Endothelial cell of umbilical vein (primary cell): Measurements from ENCODE around the gene DENND4A. TPM values are rescaled to one million over a fixed set of nuclear protein-coding genes. Genes with fewer than 3 reads are reported as not detected.

Experiments
- BruUV-seq: library from RNA; stranded (reverse); fragments of 400-500 nt; replicated peaks from 2 replicates; lab custom pipeline; 2021; lab: Mats Ljungman, UMichigan
- CTCF ChIA-PET: fragments of 300-600, 350-600 bp; sonication (Branson Sonifier 250); formaldehyde crosslinking; loops from one replicate; lab custom pipeline; 2021; ENCODE audit warnings: antibody characterized with exemption, inconsistent platforms; lab: Charles Lee
- POLR2A ChIA-PET: fragments of 300-600, 350-600 bp; sonication (Branson Sonifier 250); formaldehyde crosslinking; loops from one replicate; lab custom pipeline; 2021; ENCODE audit warnings: antibody characterized with exemption, inconsistent platforms; lab: Charles Lee
- DNase-seq: peaks from one replicate; pipeline ENCODE4 v3.0.0-alpha.2; 2011; ENCODE audit warnings: low read depth, low spot score
- FAIRE-seq: peaks from 2 replicates; lab custom pipeline; 2011; peaks lifted over from hg19 to GRCh38; lab: Jason Lieb, UNC
- H2AFZ ChIP-seq: 2 replicates; pipeline ENCODE4 v1.6.0; 2012; ENCODE audit warnings: low read depth, low read length, control low read depth, inconsistent platforms
- H3K27ac ChIP-seq: 2 replicates; pipeline ENCODE4 v1.5.1; 2011; ENCODE audit warnings: low read depth, mild to moderate bottlenecking, control low read depth, low read length, moderate library complexity; ENCODE audit not compliant: insufficient read depth
- H3K27me3 ChIP-seq, 2 experiments: 2 replicates each; pipeline versions ENCODE4 v1.6.0 to v1.6.1; 2011; ENCODE audit warnings: low read length in 2 of 2, mixed read lengths in 1 of 2; ENCODE audit not compliant: control insufficient read depth in 2 of 2, insufficient read depth in 2 of 2
- H3K36me3 ChIP-seq, 2 experiments: 2 replicates in 1 of 2; 3 replicates in 1 of 2; pipeline ENCODE4 v1.5.1; 2011; ENCODE audit warnings: low read length in 2 of 2, mild to moderate bottlenecking in 1 of 2, moderate library complexity in 1 of 2; ENCODE audit not compliant: control insufficient read depth in 2 of 2, insufficient read depth in 2 of 2; ENCODE audit errors: extremely low read depth in 1 of 2
- H3K4me1 ChIP-seq: 3 replicates; pipeline ENCODE4 v1.5.1; 2011; ENCODE audit warnings: mild to moderate bottlenecking, low read length; ENCODE audit not compliant: control insufficient read depth, insufficient read depth; ENCODE audit errors: extremely low read depth
- H3K4me2 ChIP-seq: 2 replicates; pipeline ENCODE4 v1.6.1; 2011; ENCODE audit warnings: low read length, control low read depth, mixed read lengths; ENCODE audit not compliant: insufficient read depth
- H3K4me3 ChIP-seq, 3 experiments: fragments of 200-600 bp in 1 of 3; sonication (generic), shearing (Covaris generic) in 1 of 3; replicated peaks in 1 of 3; 2 replicates each; pipeline ENCODE4 v1.5.1; 2011 to 2016; ENCODE audit warnings: control low read depth in 3 of 3, low read length in 3 of 3, mild to moderate bottlenecking in 2 of 3, inconsistent platforms in 1 of 3, low read depth in 1 of 3, moderate library complexity in 1 of 3; ENCODE audit not compliant: insufficient read depth in 1 of 3
- H3K79me2 ChIP-seq: 2 replicates; pipeline ENCODE4 v1.6.0; 2012; ENCODE audit warnings: low read length, inconsistent platforms; ENCODE audit not compliant: control insufficient read depth, insufficient read depth
- H3K9ac ChIP-seq: replicated peaks from 2 replicates; pipeline ENCODE3; 2011; ENCODE audit warnings: low read length, control low read depth; ENCODE audit not compliant: insufficient read depth; ENCODE audit errors: extremely low read depth
- H3K9me1 ChIP-seq: replicated peaks from 3 replicates; pipeline ENCODE4 v1.6.0; 2011; ENCODE audit warnings: mild to moderate bottlenecking, low read length; ENCODE audit not compliant: control insufficient read depth, insufficient read depth; ENCODE audit errors: extremely low read depth
- H3K9me3 ChIP-seq: replicated peaks from 2 replicates; pipeline ENCODE4 v1.5.1; 2012; ENCODE audit warnings: low read length, inconsistent platforms; ENCODE audit not compliant: control insufficient read depth, insufficient read depth
- H4K20me1 ChIP-seq: replicated peaks from 2 replicates; pipeline ENCODE3; 2011; ENCODE audit warnings: mild to moderate bottlenecking, low read length; ENCODE audit not compliant: control insufficient read depth, insufficient read depth; ENCODE audit errors: extremely low read depth
- CTCF ChIP-seq, 2 donors: IDR thresholded peaks; 1 replicate in 1 of 2; 2 replicates in 1 of 2; pipeline ENCODE4 v1.5.1; 2011; ENCODE audit warnings: low read length in 2 of 2, mild to moderate bottlenecking in 2 of 2, moderate library complexity in 2 of 2, control low read depth in 1 of 2, inconsistent platforms in 1 of 2, low read depth in 1 of 2; ENCODE audit not compliant: insufficient read depth in 1 of 2; ENCODE audit errors: extremely low read depth in 1 of 2
- EZH2 ChIP-seq: IDR thresholded peaks from 2 replicates; pipeline ENCODE4 v1.6.1; 2012; ENCODE audit warnings: borderline replicate concordance, low read depth, mild to moderate bottlenecking, moderate library complexity, low read length, inconsistent platforms; ENCODE audit not compliant: severe bottlenecking
- FOS ChIP-seq: IDR thresholded peaks from 2 replicates; pipeline ENCODE4 v1.6.1; 2011; ENCODE audit warnings: mild to moderate bottlenecking, low read length, moderate library complexity, borderline replicate concordance; ENCODE audit not compliant: insufficient read depth
- GATA2 ChIP-seq: IDR thresholded peaks from 2 replicates; pipeline ENCODE4 v1.7.0; 2011; ENCODE audit warnings: low read depth, mild to moderate bottlenecking, moderate library complexity, mixed read lengths, low read length; ENCODE audit not compliant: insufficient read length, insufficient read depth
- JUN ChIP-seq: IDR thresholded peaks from 2 replicates; pipeline ENCODE4 v1.6.1; 2011; ENCODE audit warnings: borderline replicate concordance, low read depth; ENCODE audit not compliant: insufficient read length, insufficient read depth
- MYC ChIP-seq: IDR thresholded peaks from one replicate; pipeline ENCODE4 v1.6.1; 2011; ENCODE audit warnings: mild to moderate bottlenecking, low read depth, low read length
- POLR2A ChIP-seq: IDR thresholded peaks from 2 replicates; pipeline ENCODE4 v1.6.1; 2012; ENCODE audit warnings: low read depth, mild to moderate bottlenecking, control low read depth, low read length
- POLR2AphosphoS5 ChIP-seq: IDR thresholded peaks from 2 replicates; pipeline ENCODE4 v1.6.1; 2012; ENCODE audit warnings: low read depth, mild to moderate bottlenecking, control low read depth, low read length, moderate library complexity; ENCODE audit not compliant: insufficient read depth
- dilution Hi-C: fragments of 300-500 bp; cut with MboI; formaldehyde crosslinking; loops from one replicate; pipeline ENCODE4 v1.15.0; 2019; ENCODE audit warnings: low sequenced_read_pairs; ENCODE audit not compliant: extremely low pct_ligation_motif_present
- intact Hi-C: fragments of 100-400 bp; cut with micrococcal nuclease; formaldehyde crosslinking; loops from one replicate; pipeline ENCODE4 v1.10.0; 2022
- polyA plus RNA-seq, 4 experiments: library from polyadenylated mRNA; depleted of rRNA in 3 of 4; stranded (reverse) in 3 of 4; unstranded in 1 of 4; fragments of >200 nt; gene quantifications; 2 replicates each; pipeline versions ENCODE4 v1.2.1 to v1.2.3, GENCODE V29; 2011 to 2012; ENCODE audit warnings: missing spikeins in 1 of 4
- total RNA-seq: library from RNA; stranded (reverse); gene quantifications from 2 replicates; pipeline ENCODE4 v1.2.3, GENCODE V29; 2021
- TF ChIP-seq, protein P1 (sequence below): IDR thresholded peaks from 2 replicates; pipeline ENCODE4 v1.6.1; 2011; ENCODE audit not compliant: insufficient read depth, insufficient read length

The DENND4A gene
- total and polyA plus RNA-seq, 2 donors (not counting 3 experiments of a cell fraction or from before 2014, with no cell fraction given) = 5.7 to 22.2 TPM

DNA sequence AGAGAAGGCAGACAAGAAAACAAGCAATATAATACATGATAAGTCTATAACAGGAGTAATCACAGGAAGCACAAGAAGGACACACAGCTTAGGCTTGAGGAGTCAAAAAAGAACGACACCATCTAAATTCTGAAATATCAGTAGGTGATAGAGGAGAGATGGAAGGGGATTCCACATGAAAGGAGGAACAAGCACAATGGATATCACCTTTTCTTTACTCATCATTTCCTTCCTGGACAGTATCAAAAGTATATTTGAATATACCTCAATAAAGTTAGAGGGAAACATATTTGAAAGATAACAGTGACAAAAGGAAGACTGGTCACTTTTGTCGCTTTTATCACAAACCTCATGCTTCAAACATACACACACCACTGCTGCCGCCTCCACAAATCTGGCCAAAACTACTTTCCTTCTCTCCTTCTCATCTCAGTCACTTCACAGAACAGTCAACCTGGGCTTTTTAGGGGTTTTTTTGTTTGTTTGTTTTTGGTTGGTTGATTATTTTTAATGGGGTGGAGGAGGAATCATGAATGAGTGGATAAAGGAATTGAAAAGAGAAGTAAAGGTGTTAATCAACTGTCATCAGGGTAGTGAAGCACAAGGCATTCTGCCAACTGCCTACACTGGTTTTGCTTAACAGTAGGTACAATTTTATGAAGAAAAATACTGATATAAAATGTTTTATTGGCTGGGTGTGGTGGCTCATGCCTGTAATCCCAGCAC lies 18.5 kb downstream of the DENND4A start:
- Histone ChIP-seq H3K27me3 (no peaks in the 10 kb centered on the region), H3K79me2 (peaks cover 36% of the 10 kb centered on the region), H4K20me1 (no peaks in the 10 kb centered on the region), H3K9me1 (no peaks in the 10 kb centered on the region), H3K36me3 (no peaks in the 10 kb centered on the region), H3K27ac (no peak overlapping the region), H3K9ac (no peak overlapping the region), H3K9me3 (no peaks in the 10 kb centered on the region), H2AFZ (no peak overlapping the region), H3K4me3 (no peak overlapping the region), H3K4me2 (no peak overlapping the region), H3K4me1 (peaks cover 7% of the 10 kb centered on the region)
- intact Hi-C loops (no loop called here), dilution Hi-C loops (no loop called here)
- TF ChIP-seq JUN = no peak
- TF ChIP-seq, protein P1, sequence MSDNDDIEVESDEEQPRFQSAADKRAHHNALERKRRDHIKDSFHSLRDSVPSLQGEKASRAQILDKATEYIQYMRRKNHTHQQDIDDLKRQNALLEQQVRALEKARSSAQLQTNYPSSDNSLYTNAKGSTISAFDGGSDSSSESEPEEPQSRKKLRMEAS = no peak
- TF ChIP-seq FOS = no peak
- TF ChIP-seq POLR2AphosphoS5 = no peak
- TF ChIP-seq CTCF (IDR thresholded peaks at IDR 0.05; ENCODE audit: extremely low read depth in 1 of 2, insufficient read depth in 1 of 2, low read depth in 1 of 2, low read length in 2 of 2) = no peak
- no peak for TF ChIP-seq POLR2A
- no peak for TF ChIP-seq EZH2
- no peak for TF ChIP-seq GATA2
- TF ChIP-seq MYC = no peak
- FAIRE-seq = no peak
- POLR2A ChIA-PET = no interaction called here
- CTCF ChIA-PET = interaction anchor here (0.8 to 1.5 kb wide), 2 partner anchors 10 to 51 kb away, joined by 3 to 8 read pairs; no protein-coding TSS in a partner anchor
- no TSS peak for BruUV-seq
- DNase-seq = no peak
